Common myeloid progenitor, CD34-positive (primary cell): Measurements from ENCODE around the gene FUT7.
"Not testable (repeated sequence)": the region's sequence is repeated elsewhere in the genome, so short reads cannot be mapped to it uniquely, and the experiment has no call there.

Experiments
- CTCF ChIA-PET: fragments of 350-600 bp; sonication (Branson Sonifier 250); formaldehyde crosslinking; loops from one replicate; lab custom pipeline; 2021; ENCODE audit warnings: antibody characterized with exemption; lab: Charles Lee
- POLR2A ChIA-PET: fragments of 350-600 bp; sonication (Branson Sonifier 250); formaldehyde crosslinking; loops from one replicate; lab custom pipeline; 2021; ENCODE audit warnings: antibody characterized with exemption; lab: Charles Lee
- DNase-seq, 3 donors: peaks; one replicate each; pipeline versions ENCODE4 v3.0.0 to v3.0.0-alpha.2; 2013
- H3K27ac ChIP-seq, 2 experiments: 1 replicate in 1 of 2; 2 replicates in 1 of 2; pipeline ENCODE4 v1.7.0; 2013; ENCODE audit warnings: inconsistent platforms in 2 of 2, low read length in 2 of 2, mild to moderate bottlenecking in 2 of 2, low read depth in 1 of 2, moderate library complexity in 1 of 2; ENCODE audit not compliant: severe bottlenecking in 2 of 2, insufficient read depth in 1 of 2, poor library complexity in 1 of 2
- H3K27me3 ChIP-seq, 5 experiments: replicated peaks in 2 of 5; 1 replicate in 3 of 5; 2 replicates in 2 of 5; pipeline versions ENCODE4 v1.6.1 to v1.7.0; 2013; ENCODE audit warnings: low read length in 4 of 5, mild to moderate bottlenecking in 2 of 5, moderate library complexity in 2 of 5, inconsistent platforms in 1 of 5; ENCODE audit not compliant: insufficient read depth in 5 of 5, control insufficient read depth in 4 of 5
- H3K36me3 ChIP-seq, 4 experiments: 1 replicate in 2 of 4; 2 replicates in 2 of 4; pipeline versions ENCODE4 v1.6.1 to v1.7.0; 2013; ENCODE audit warnings: low read length in 3 of 4, control low read depth in 1 of 4, mild to moderate bottlenecking in 1 of 4; ENCODE audit not compliant: control insufficient read depth in 4 of 4, insufficient read depth in 4 of 4
- H3K4me1 ChIP-seq, 4 experiments: 1 replicate in 3 of 4; 2 replicates in 1 of 4; pipeline versions ENCODE4 v1.6.1 to v1.7.1; 2013; ENCODE audit warnings: low read length in 3 of 4, mild to moderate bottlenecking in 3 of 4, control low read depth in 1 of 4, inconsistent platforms in 1 of 4, moderate library complexity in 1 of 4; ENCODE audit not compliant: control insufficient read depth in 4 of 4, insufficient read depth in 4 of 4; ENCODE audit errors: control extremely low read depth in 1 of 4
- H3K4me3 ChIP-seq, 7 experiments: 1 replicate in 4 of 7; 2 replicates in 3 of 7; pipeline versions ENCODE4 v1.5.1 to v1.7.0; 2013; ENCODE audit warnings: mild to moderate bottlenecking in 7 of 7, low read length in 6 of 7, moderate library complexity in 6 of 7, inconsistent platforms in 2 of 7, low read depth in 2 of 7, control low read depth in 1 of 7; ENCODE audit not compliant: insufficient read depth in 4 of 7, control insufficient read depth in 1 of 7; ENCODE audit errors: extremely low read depth in 1 of 7
- H3K9me3 ChIP-seq, 5 experiments: 1 replicate in 4 of 5; 2 replicates in 1 of 5; pipeline versions ENCODE4 v1.6.1 to v1.7.1; 2013; ENCODE audit warnings: low read length in 4 of 5, mild to moderate bottlenecking in 2 of 5, inconsistent platforms in 1 of 5, low read depth in 1 of 5, moderate library complexity in 1 of 5; ENCODE audit not compliant: control insufficient read depth in 4 of 5, insufficient read depth in 2 of 5; ENCODE audit errors: control extremely low read depth in 1 of 5
- WGBS: methylation state at CpG from one replicate; pipeline ENCODE4 v1.1.5; 2013; ENCODE audit not compliant: insufficient coverage; 5-methylcytosine and 5-hydroxymethylcytosine counted together

The FUT7 gene

DNA sequence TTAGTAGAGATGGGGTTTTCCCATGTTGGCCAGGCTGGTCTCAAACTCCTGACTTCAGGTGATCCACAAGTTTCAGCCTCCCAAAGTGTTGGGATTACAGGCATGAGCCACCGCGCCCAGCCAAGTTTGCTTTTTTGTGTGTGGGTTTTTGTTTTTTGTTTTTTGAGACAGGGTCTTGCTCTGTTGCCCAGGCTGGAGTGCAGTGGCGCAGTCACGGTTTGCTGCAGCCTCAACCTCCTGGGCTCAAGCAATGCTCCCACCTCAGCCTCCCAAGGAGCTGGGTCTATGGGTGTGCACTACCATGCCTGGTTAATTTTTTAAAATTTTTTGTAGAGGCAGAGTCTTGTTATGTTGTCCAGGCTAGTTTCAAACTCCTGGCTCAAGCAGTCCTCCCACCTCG lies 1.6 kb upstream of the FUT7 start:
- H3K27ac ChIP-seq: peak overlapping the region in 1 of 2 experiments; percentile 87
- H3K36me3 ChIP-seq: peaks cover 0 to 14% (median 8%) of the 10 kb centered on the region in 4 experiments
- peaks cover 0 to 73% (median 71%) of the 10 kb centered on the region in 4 experiments for H3K4me1 ChIP-seq
- H3K9me3 ChIP-seq, POLR2A ChIA-PET, H3K27me3 ChIP-seq: not testable (repeated sequence)
- H3K4me3 ChIP-seq: peak overlapping the region in 6 of 7 experiments; percentile 2 to 83 (median 66)
- DNase-seq: peak in 1 of 3 donors; percentile 37
- CTCF ChIA-PET: interaction anchor here (1.6 to 8.5 kb wide), 5 partner anchors 9 to 87 kb away, joined by 4 to 109 read pairs (median 28); partner anchors contain the start of genes ABCA2, C8G, FBXW5 and NPDC1
- WGBS: 100% methylated on average over 3 of the region's 5 CpGs

DNA sequence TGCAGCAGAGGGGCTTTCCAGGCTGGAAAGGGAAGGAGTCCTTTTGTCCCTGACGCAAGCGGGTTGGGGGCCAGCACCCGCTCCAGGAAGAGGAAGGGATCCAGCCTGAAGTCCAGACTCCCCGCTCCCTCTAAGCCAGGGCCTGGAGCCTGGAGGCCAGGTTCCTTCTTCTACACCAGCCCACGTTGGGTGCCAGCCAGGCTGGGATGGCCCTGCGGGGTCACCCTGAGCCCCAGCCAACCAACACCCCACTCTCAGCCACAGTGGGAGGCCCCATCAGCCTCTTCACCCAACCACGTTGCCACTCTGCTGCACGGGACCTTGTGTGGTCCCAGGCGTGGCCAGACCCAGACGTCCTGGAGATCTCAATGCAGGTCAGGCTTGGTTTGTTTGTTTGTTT lies 970 bp upstream of the FUT7 start:
- Histone ChIP-seq H3K9me3 (no peaks in the 10 kb centered on the region), H3K27ac (peak overlapping the region; percentile 44 to 87), H3K4me1 (peaks cover 0 to 75% (median 73%) of the 10 kb centered on the region in 4 experiments), H3K27me3 (no peaks in the 10 kb centered on the region), H3K4me3 (peak overlapping the region; percentile 2 to 83 (median 49)), H3K36me3 (peaks cover 0 to 14% (median 7%) of the 10 kb centered on the region in 4 experiments)
- WGBS: 31% methylated on average over 6 of the region's 10 CpGs
- DNase-seq: peak; percentile 61 to 86 (median 86)
- CTCF ChIA-PET: interaction anchor here (1.0 to 4.3 kb wide), 3 partner anchors 27 to 191 kb away, joined by 3 to 34 read pairs (median 5); partner anchors contain the start of gene AJM1
- POLR2A ChIA-PET: no interaction called here

GRCh38 chr9:137030538-137031527 lies 1.1 kb downstream of the FUT7 start:
- POLR2A ChIA-PET: no interaction called here
- H3K9me3 ChIP-seq: no peaks in the 10 kb centered on the region
- peaks cover 0 to 91% (median 89%) of the 10 kb centered on the region in 4 experiments for H3K4me1 ChIP-seq
- WGBS: 52% methylated on average over 65 of the region's 65 CpGs
- no peaks in the 10 kb centered on the region for H3K27me3 ChIP-seq
- peak; percentile 89 to 97 (median 96) for DNase-seq
- CTCF ChIA-PET: interaction anchor here (0.5 to 4.3 kb wide), 11 partner anchors 14 to 172 kb away, joined by 3 to 34 read pairs (median 7); partner anchors contain the start of gene NPDC1
- H3K4me3 ChIP-seq: peak overlapping the region in 5 of 7 experiments; percentile 54 to 83 (median 73)
- peak overlapping the region; percentile 86 to 87 for H3K27ac ChIP-seq
- peaks cover 0 to 11% (median 2%) of the 10 kb centered on the region in 4 experiments for H3K36me3 ChIP-seq

DNA sequence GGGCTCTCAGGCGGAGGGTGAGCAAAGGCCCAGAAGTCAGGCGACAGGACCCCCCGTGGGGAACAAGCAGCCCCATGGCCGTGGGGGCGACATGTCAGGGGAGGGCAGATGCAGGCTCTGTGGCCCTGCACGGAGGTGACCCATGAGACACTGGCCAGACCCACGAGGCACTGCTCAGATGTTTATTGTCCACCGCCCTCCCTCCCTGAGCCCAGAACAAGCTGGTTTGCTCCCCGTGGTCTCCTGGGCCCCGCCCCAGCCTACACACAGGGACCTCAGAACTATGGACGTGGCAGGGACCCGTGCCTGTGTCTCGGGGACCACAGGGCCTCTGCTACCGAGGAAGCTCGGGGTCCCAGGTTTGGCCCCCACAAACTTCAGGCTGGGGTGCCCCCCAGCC lies 1.9 kb downstream of the FUT7 start:
- Histone ChIP-seq H3K27ac (peak overlapping the region; percentile 77 to 87), H3K36me3 (peaks cover 0 to 6% (median 0%) of the 10 kb centered on the region in 4 experiments), H3K9me3 (no peaks in the 10 kb centered on the region), H3K4me1 (peaks cover 0 to 91% (median 85%) of the 10 kb centered on the region in 4 experiments), H3K4me3 (peak overlapping the region in 5 of 7 experiments; percentile 54 to 83 (median 73)), H3K27me3 (no peaks in the 10 kb centered on the region)
- POLR2A ChIA-PET: interaction anchor here (0.7 to 1.4 kb wide), 2 partner anchors 15 to 55 kb away, joined by 3 to 7 read pairs; no protein-coding TSS in a partner anchor
- WGBS: 15% methylated on average over 15 of the region's 15 CpGs
- CTCF ChIA-PET: interaction anchor here (0.7 to 11.1 kb wide), 27 partner anchors 8 to 186 kb away, joined by 3 to 109 read pairs (median 5); partner anchors contain the start of genes CLIC3, LCN12, NPDC1 and PAXX
- peak in 1 of 3 donors; percentile 59 for DNase-seq

DNA sequence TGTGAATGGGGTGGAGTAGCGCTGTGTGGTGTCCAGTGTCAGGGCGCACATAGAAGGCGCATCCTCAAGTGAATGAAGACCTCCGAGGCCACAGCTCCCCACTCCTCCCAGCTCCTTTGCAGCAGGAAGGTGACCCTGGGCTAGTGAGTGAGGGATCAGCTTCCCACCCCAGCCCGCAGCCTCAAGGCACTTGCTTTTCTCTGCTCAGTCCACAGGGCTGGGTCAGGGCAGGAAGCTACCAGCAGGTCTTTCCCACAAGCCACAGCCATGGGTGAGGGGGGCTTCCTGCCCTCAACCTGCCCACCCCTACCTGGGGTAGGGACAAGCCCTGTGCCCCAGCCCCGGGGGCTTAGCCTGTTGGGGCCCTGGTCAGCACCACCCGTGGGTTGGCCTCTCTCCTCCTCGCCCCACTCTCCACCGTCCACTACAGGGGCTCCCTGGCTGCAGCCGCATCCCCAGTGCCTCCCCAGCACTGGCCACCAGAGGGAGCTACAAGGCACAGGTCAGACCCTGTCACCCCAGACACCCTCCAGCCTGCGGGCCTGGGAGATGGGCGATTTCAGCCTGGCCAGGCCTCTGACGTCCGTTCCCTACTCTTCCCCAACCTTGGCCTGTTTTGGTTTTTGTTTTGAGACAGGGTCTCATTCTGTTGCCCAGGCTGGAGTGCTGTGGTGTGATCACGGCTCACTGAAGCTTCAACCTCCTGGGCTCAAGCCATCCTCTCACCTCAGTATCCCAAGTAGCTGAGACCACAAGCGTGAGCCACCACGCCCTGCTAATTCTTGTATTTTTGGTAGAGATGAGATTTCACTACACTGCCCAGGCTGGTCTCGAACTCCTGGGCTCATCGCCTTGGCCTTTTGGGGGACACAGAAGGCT lies 2.6 kb downstream of the FUT7 start:
- CTCF ChIA-PET: interaction anchor here (0.7 to 11.1 kb wide), 39 partner anchors 8 to 241 kb away, joined by 3 to 109 read pairs (median 4); partner anchors contain the start of genes CLIC3, LCN12, MAN1B1 and NPDC1
- Histone ChIP-seq H3K4me3 (peak overlapping the region; percentile 28 to 83 (median 73)), H3K9me3 (no peaks in the 10 kb centered on the region), H3K27me3 (no peaks in the 10 kb centered on the region), H3K27ac (peak overlapping the region; percentile 77 to 87), H3K4me1 (peaks cover 0 to 85% (median 79%) of the 10 kb centered on the region in 4 experiments), H3K36me3 (peaks cover 0 to 8% (median 0%) of the 10 kb centered on the region in 4 experiments)
- 8% methylated on average over 14 of the region's 19 CpGs for WGBS
- peak; percentile 50 to 70 (median 63) for DNase-seq
- POLR2A ChIA-PET: interaction anchor here (0.6 to 1.4 kb wide), 4 partner anchors 15 to 411 kb away, joined by 3 to 7 read pairs (median 4); no protein-coding TSS in a partner anchor
